Stomach (tissue), 9 donors: Measurements from ENCODE around the gene CRYBB1. TPM values are rescaled to one million over a fixed set of nuclear protein-coding genes. Genes with fewer than 3 reads are reported as not detected.

Experiments used
- DNase-seq, 2 donors: peaks; one replicate each; pipeline versions ENCODE4 v3.0.0 to v3.0.0-alpha.2; 2013 to 2019
- H3K27ac ChIP-seq, 5 donors: fragments of 200-600 bp in 4 of 5; sonication (generic) in 4 of 5; one replicate each; pipeline ENCODE4 v1.5.1; 2013 to 2019; ENCODE audit warnings: mild to moderate bottlenecking in 1 of 5, moderate library complexity in 1 of 5
- H3K27me3 ChIP-seq, 3 donors: fragments of 200-600 bp; sonication (generic); one replicate each; pipeline ENCODE4 v1.5.1; 2017 to 2019; ENCODE audit warnings: mixed run types in 1 of 3
- H3K36me3 ChIP-seq, 4 donors: fragments of 200-600 bp; sonication (generic); 1 replicate in 3 of 4; 2 replicates in 1 of 4; pipeline ENCODE4 v1.5.1; 2016 to 2019
- H3K4me1 ChIP-seq, 4 donors: fragments of 200-600 bp; sonication (generic); one replicate each; pipeline ENCODE4 v1.5.1; 2016 to 2019
- H3K4me3 ChIP-seq, 4 donors: fragments of 200-600 bp; sonication (generic) in 3 of 4; one replicate each; pipeline ENCODE4 v1.5.1; 2016 to 2019; ENCODE audit warnings: mild to moderate bottlenecking in 1 of 4
- H3K9me3 ChIP-seq, 4 donors: fragments of 200-600 bp; sonication (generic); one replicate each; pipeline ENCODE4 v1.5.1; 2016 to 2019
- EP300 ChIP-seq: sonication (generic); formaldehyde crosslinking; IDR thresholded peaks from one replicate; pipeline ENCODE4 v1.6.1; 2017; ENCODE audit warnings: antibody characterized with exemption
- POLR2A ChIP-seq, 4 donors: fragments of 450-650 bp; IDR thresholded peaks; one replicate each; pipeline ENCODE4 v1.6.1; 2016; ENCODE audit warnings: antibody characterized with exemption in 4 of 4, control low read depth in 2 of 4, mild to moderate bottlenecking in 1 of 4, moderate library complexity in 1 of 4
- POLR2AphosphoS5 ChIP-seq, 3 donors: sonication (generic); formaldehyde crosslinking; IDR thresholded peaks; one replicate each; pipeline ENCODE4 v1.6.1; 2016; ENCODE audit warnings: antibody characterized with exemption in 3 of 3
- WGBS, 5 donors: extraction: QIAGEN DNeasy Blood & Tissue Kit in 3 of 5; methylation state at CpG; one replicate each; pipeline versions ENCODE4 v1.1.5 to v1.1.7; 2013 to 2018; 5-methylcytosine and 5-hydroxymethylcytosine counted together
- intact Hi-C: fragments of 100-400 bp; cut with DNase I; formaldehyde crosslinking; loops from one replicate; pipeline ENCODE4 v1.15.1; 2023; ENCODE audit warnings: low total_unique reads
- polyA plus RNA-seq, 3 donors: library from polyadenylated mRNA; stranded (reverse); fragments of 200-250 nt; gene quantifications; one replicate each; pipeline ENCODE4 v1.2.3, GENCODE V29; 2013
- total RNA-seq, 5 donors: library from RNA; depleted of rRNA; stranded (reverse); fragments of >200 nt; gene quantifications; one replicate each; pipeline versions ENCODE4 v1.1.0 to v1.2.3, GENCODE V29; 2014 to 2016
- TF ChIP-seq, protein P1 (sequence below), 7 experiments: fragments of 450-650 bp in 4 of 7; fragments of 200-600 bp in 3 of 7; sonication (generic) in 3 of 7; IDR thresholded peaks; one replicate each; pipeline ENCODE4 v1.5.1; 2016 to 2019; ENCODE audit warnings: antibody characterized with exemption in 7 of 7, control low read depth in 2 of 7, mild to moderate bottlenecking in 1 of 7
- donor health status: healthy with polysubstance abuse.
- donor health status: Bipolar disorder and iron deficiency.
- donor health status: healthy.

Gene CRYBB1
- total and polyA plus RNA-seq, 8 donors, result 0.20 to 1.2 (median 0.62) TPM; not detected in 4

DNA sequence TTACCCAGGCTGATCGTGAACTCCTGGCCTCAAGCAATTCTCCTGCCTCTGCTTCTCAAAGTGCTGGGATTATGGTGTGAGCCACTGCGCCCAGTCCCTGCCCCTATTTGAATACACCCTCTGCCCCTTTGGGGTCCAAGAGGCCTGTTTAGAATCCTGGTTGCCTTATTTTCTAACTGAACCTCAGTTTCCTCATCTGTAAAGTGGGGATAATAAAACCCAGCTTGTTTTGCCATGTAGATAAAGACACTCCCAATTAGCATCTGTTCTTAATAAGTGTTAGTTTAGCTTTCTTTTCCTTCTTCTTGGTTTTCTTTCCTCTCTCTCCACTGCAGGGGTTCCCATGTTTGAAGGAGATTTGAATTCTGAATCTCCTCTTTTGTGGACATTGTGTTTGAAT lies 44.3 kb upstream of the CRYBB1 start:
- intact Hi-C loops, result no loop called here
- no peak for DNase-seq
- Histone ChIP-seq H3K27me3 (peaks cover 8 to 66% (median 27%) of the 10 kb centered on the region in 3 donors), H3K4me3 (no peak overlapping the region), H3K36me3 (no peaks in the 10 kb centered on the region), H3K9me3 (no peaks in the 10 kb centered on the region), H3K4me1 (peaks cover 18 to 29% (median 20%) of the 10 kb centered on the region in 4 donors), H3K27ac (no peak overlapping the region)
- WGBS, 5 donors, result 83 to 96% (median 92%) methylated on average over 2 of the region's 2 CpGs
- TF ChIP-seq, protein P1, sequence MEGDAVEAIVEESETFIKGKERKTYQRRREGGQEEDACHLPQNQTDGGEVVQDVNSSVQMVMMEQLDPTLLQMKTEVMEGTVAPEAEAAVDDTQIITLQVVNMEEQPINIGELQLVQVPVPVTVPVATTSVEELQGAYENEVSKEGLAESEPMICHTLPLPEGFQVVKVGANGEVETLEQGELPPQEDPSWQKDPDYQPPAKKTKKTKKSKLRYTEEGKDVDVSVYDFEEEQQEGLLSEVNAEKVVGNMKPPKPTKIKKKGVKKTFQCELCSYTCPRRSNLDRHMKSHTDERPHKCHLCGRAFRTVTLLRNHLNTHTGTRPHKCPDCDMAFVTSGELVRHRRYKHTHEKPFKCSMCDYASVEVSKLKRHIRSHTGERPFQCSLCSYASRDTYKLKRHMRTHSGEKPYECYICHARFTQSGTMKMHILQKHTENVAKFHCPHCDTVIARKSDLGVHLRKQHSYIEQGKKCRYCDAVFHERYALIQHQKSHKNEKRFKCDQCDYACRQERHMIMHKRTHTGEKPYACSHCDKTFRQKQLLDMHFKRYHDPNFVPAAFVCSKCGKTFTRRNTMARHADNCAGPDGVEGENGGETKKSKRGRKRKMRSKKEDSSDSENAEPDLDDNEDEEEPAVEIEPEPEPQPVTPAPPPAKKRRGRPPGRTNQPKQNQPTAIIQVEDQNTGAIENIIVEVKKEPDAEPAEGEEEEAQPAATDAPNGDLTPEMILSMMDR (IDR thresholded peaks at IDR 0.05), result no peak
- TF ChIP-seq POLR2A (IDR thresholded peaks at IDR 0.05) (no peak), POLR2AphosphoS5 (IDR thresholded peaks at IDR 0.05) (no peak)

GRCh38 chr22:26660961-26661578 lies 43.2 kb upstream of the CRYBB1 start:
- Histone ChIP-seq H3K27me3 (peaks cover 11 to 66% (median 35%) of the 10 kb centered on the region in 3 donors), H3K36me3 (no peaks in the 10 kb centered on the region), H3K4me3 (no peak overlapping the region), H3K4me1 (peaks cover 21 to 35% (median 24%) of the 10 kb centered on the region in 4 donors), H3K9me3 (no peaks in the 10 kb centered on the region), H3K27ac (no peak overlapping the region)
- TF ChIP-seq POLR2A (IDR thresholded peaks at IDR 0.05) (no peak), EP300 (no peak), POLR2AphosphoS5 (IDR thresholded peaks at IDR 0.05) (no peak)
- TF ChIP-seq, protein P1 (IDR thresholded peaks at IDR 0.05), result no peak
- WGBS, 5 donors, result 55 to 75% (median 63%) methylated on average over 7 of the region's 7 CpGs
- no peak for DNase-seq
- intact Hi-C loops, result no loop called here

- peaks cover 21 to 31% (median 24%) of the 10 kb centered on the region in 4 donors for H3K4me1 ChIP-seq
- H3K36me3 ChIP-seq, result no peaks in the 10 kb centered on the region
- H3K4me3 ChIP-seq, result no peak overlapping the region
- no peaks in the 10 kb centered on the region for H3K9me3 ChIP-seq
- WGBS, 5 donors, result 67 to 84% (median 77%) methylated on average over 6 of the region's 6 CpGs
- intact Hi-C loops, result no loop called here
- no peak for DNase-seq
- H3K27ac ChIP-seq, result no peak overlapping the region
- TF ChIP-seq EP300, result no peak
- TF ChIP-seq, protein P1 (IDR thresholded peaks at IDR 0.05), result no peak
- H3K27me3 ChIP-seq, result peaks cover 11 to 72% (median 35%) of the 10 kb centered on the region in 3 donors
Measured at GRCh38 chr22:26660356-26660755, 42.5 kb upstream of the CRYBB1 start.

- Histone ChIP-seq H3K27ac (peak overlapping the region in 1 of 5 donors; percentile 5), H3K4me1 (peaks cover 21 to 28% (median 24%) of the 10 kb centered on the region in 4 donors), H3K4me3 (peak overlapping the region; percentile 7 to 43 (median 33)), H3K36me3 (no peaks in the 10 kb centered on the region), H3K27me3 (peaks cover 11 to 80% (median 42%) of the 10 kb centered on the region in 3 donors), H3K9me3 (no peaks in the 10 kb centered on the region)
- DNase-seq, result peak; percentile 40 to 72
- TF ChIP-seq POLR2A (IDR thresholded peaks at IDR 0.05) (no peak), POLR2AphosphoS5 (IDR thresholded peaks at IDR 0.05) (peak in 1 of 3 donors; percentile 32)
- intact Hi-C loops, result no loop called here
- 3 to 7% (median 5%) methylated on average over 24 to 27 of the region's 27 CpGs for WGBS, 5 donors
Measured at GRCh38 chr22:26658671-26659478, 41.0 kb upstream of the CRYBB1 start.
